ENCODE results near the gene KLKB1. TPM values are rescaled to one million over a fixed set of nuclear protein-coding genes. Genes with fewer than 3 reads are reported as not detected.
A peak's percentile ranks its signal among the peaks of the same experiment; 100 is the strongest.

Gene KLKB1
- total and polyA plus RNA-seq, 7 donors = 0.29 to 0.91 (median 0.47) TPM; not detected in 1

GRCh38 chr4:186296481-186296880 lies 69.2 kb downstream of the KLKB1 start:
- peaks cover 0 to 31% (median 4%) of the 10 kb centered on the region in 3 donors for H3K27me3 ChIP-seq (ENCODE audit: insufficient read depth in 3 of 3, low read length in 2 of 3)
- no peak for TF ChIP-seq CTCF (IDR thresholded peaks at IDR 0.05)
- no peaks in the 10 kb centered on the region for H3K9me3 ChIP-seq
- WGBS, 3 donors = 54 to 55% (median 55%) methylated on average over 4 of the region's 4 CpGs
- no peaks in the 10 kb centered on the region for H3K4me1 ChIP-seq
- ATAC-seq (no peak), DNase-seq (no peak)
- intact Hi-C loops (cut with DNase I) = loop anchor here in 1 of 2 donors (5.0 kb wide), 1 partner anchor 291 kb away; no protein-coding TSS in a partner anchor
- no peak overlapping the region for H3K4me3 ChIP-seq
- H3K27ac ChIP-seq = no peak overlapping the region
- H3K36me3 ChIP-seq (ENCODE audit: insufficient read depth in 1 of 2, low read depth in 1 of 2) = no peaks in the 10 kb centered on the region

GRCh38 chr4:186297013-186297645 lies 69.8 kb downstream of the KLKB1 start:
- intact Hi-C loops (cut with DNase I) = loop anchor here (1.0 to 5.0 kb wide), 2 partner anchors 290 kb away; no protein-coding TSS in a partner anchor
- H3K27ac ChIP-seq = no peak overlapping the region
- H3K36me3 ChIP-seq (ENCODE audit: insufficient read depth in 1 of 2, low read depth in 1 of 2) = no peaks in the 10 kb centered on the region
- peaks cover 0 to 31% (median 3%) of the 10 kb centered on the region in 3 donors for H3K27me3 ChIP-seq (ENCODE audit: insufficient read depth in 3 of 3, low read length in 2 of 3)
- no peak for ATAC-seq
- H3K4me3 ChIP-seq = no peak overlapping the region
- peak; percentile 58 for TF ChIP-seq CTCF (IDR thresholded peaks at IDR 0.05)
- no peak for DNase-seq
- H3K9me3 ChIP-seq = no peaks in the 10 kb centered on the region
- H3K4me1 ChIP-seq = no peaks in the 10 kb centered on the region
- WGBS, 3 donors = 46 to 59% (median 48%) methylated on average over 21 of the region's 21 CpGs

DNA sequence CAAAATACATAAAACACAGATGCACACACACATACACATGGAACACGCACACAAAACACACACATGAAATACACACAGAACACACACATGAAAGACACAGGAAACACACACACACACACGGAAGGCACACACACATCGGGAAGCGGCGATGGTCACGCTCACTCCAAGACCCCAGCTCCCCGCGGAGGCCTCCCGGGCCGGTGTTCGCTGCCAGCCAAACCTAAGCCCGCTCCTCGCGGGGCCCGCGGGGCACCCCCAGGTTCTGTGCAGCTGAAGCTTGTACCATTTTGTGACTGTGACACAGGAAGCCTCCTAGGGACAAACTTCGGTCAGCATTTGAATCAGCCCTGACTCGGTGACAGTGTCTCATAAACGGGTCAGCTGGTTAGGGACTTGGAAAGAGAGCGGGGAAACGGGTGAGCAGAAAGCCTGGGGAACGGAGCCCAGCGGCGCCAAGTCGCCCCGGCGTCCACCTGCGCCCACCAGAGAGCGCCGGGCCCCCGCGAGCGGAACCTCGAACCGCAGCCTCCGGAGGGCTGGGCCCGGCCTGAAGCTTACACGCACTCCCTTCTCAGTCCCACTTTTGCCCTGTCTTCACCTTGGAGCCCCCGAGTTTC lies 70.8 kb downstream of the KLKB1 start:
- 21 to 25% (median 21%) methylated on average over 28 to 39 of the region's 39 CpGs for WGBS, 3 donors
- no peaks in the 10 kb centered on the region for H3K4me1 ChIP-seq
- ATAC-seq (no peak), DNase-seq (no peak)
- no peaks in the 10 kb centered on the region for H3K9me3 ChIP-seq
- H3K4me3 ChIP-seq = no peak overlapping the region
- no peaks in the 10 kb centered on the region for H3K36me3 ChIP-seq (ENCODE audit: insufficient read depth in 1 of 2, low read depth in 1 of 2)
- intact Hi-C loops (cut with DNase I) = loop anchor here in 1 of 2 donors (5.0 kb wide), 1 partner anchor 289 kb away; no protein-coding TSS in a partner anchor
- TF ChIP-seq CTCF (IDR thresholded peaks at IDR 0.05) = no peak
- peaks cover 0 to 31% (median 3%) of the 10 kb centered on the region in 3 donors for H3K27me3 ChIP-seq (ENCODE audit: insufficient read depth in 3 of 3, low read length in 2 of 3)
- no peak overlapping the region for H3K27ac ChIP-seq

DNA sequence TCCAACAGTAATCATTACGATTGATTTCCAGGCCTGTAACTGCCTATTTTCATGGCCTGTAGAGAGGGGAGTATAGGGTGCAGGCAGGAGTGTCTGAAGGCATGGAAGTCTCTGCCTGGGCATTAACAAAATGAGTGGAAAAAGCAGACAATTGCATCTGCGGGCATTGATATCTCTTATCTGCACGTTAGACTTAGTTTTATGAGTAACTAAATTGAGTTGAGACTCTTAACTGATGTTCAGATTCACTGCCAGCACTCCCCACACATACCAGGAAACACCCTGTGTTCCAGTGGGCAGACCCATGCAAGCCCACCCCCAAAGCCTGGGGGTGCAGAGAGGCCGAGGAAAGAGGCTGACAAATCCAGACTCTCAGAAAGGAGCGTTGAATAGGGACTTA lies 72.0 kb downstream of the KLKB1 start:
- no peak for TF ChIP-seq CTCF (IDR thresholded peaks at IDR 0.05)
- no peaks in the 10 kb centered on the region for H3K9me3 ChIP-seq
- H3K27ac ChIP-seq = no peak overlapping the region
- no peaks in the 10 kb centered on the region for H3K36me3 ChIP-seq (ENCODE audit: insufficient read depth in 1 of 2, low read depth in 1 of 2)
- no peak for ATAC-seq
- no peak for DNase-seq
- WGBS, 3 donors = 71 to 81% (median 75%) methylated on average over 5 of the region's 5 CpGs
- no peak overlapping the region for H3K4me3 ChIP-seq
- H3K4me1 ChIP-seq = no peaks in the 10 kb centered on the region
- H3K27me3 ChIP-seq (ENCODE audit: insufficient read depth in 3 of 3, low read length in 2 of 3) = peaks cover 0 to 24% (median 3%) of the 10 kb centered on the region in 3 donors
- intact Hi-C loops (cut with DNase I) = loop anchor here in 1 of 2 donors (5.0 kb wide), 1 partner anchor 288 kb away; no protein-coding TSS in a partner anchor

Data from psoas muscle (tissue), 8 donors.